Neural cell (in vitro differentiated cells): Measurements from ENCODE around the gene RAP1GDS1.

ENCODE experiments used
- MXI1 ChIP-seq: fragments of 450-650 bp; conservative IDR thresholded peaks from 2 replicates; pipeline ENCODE4 v1.6.1; 2014; ENCODE audit warnings: antibody characterized with exemption, mild to moderate bottlenecking; ENCODE audit not compliant: poor library complexity, severe bottlenecking
- RAD21 ChIP-seq: fragments of 450-650 bp; conservative IDR thresholded peaks from 2 replicates; pipeline ENCODE4 v1.6.1; 2014; ENCODE audit warnings: antibody characterized with exemption, mild to moderate bottlenecking, moderate library complexity
- TF ChIP-seq, protein P1 (sequence below): fragments of 450-650 bp; IDR thresholded peaks from 2 replicates; pipeline ENCODE4 v1.5.1; 2014; ENCODE audit warnings: antibody characterized with exemption, mild to moderate bottlenecking, moderate library complexity; ENCODE audit not compliant: poor library complexity, severe bottlenecking

DNA sequence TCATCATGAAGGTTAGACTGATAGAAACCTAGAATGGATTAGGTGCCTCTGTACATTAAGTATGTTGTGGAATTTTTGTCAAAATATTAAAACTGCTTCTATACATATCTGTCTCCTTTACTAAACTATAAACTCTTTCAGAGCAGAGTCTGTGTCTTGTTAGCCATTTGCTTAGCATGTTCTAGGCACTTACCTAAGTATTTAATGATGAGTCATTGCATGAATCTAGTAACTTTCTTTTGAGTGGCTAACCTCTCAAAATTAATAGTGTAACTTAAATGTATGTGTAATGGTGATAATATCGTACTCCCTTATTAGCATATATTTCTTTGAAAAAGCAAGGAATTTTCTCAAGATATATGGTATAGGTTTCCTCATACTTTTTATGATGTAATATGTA lies 57.8 kb downstream of the RAP1GDS1 start:
- TF ChIP-seq, protein P1, sequence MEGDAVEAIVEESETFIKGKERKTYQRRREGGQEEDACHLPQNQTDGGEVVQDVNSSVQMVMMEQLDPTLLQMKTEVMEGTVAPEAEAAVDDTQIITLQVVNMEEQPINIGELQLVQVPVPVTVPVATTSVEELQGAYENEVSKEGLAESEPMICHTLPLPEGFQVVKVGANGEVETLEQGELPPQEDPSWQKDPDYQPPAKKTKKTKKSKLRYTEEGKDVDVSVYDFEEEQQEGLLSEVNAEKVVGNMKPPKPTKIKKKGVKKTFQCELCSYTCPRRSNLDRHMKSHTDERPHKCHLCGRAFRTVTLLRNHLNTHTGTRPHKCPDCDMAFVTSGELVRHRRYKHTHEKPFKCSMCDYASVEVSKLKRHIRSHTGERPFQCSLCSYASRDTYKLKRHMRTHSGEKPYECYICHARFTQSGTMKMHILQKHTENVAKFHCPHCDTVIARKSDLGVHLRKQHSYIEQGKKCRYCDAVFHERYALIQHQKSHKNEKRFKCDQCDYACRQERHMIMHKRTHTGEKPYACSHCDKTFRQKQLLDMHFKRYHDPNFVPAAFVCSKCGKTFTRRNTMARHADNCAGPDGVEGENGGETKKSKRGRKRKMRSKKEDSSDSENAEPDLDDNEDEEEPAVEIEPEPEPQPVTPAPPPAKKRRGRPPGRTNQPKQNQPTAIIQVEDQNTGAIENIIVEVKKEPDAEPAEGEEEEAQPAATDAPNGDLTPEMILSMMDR: no peak
- no peak for TF ChIP-seq RAD21
- TF ChIP-seq MXI1: no peak
